ENCODE measurements around the gene ZSWIM7.

DNA sequence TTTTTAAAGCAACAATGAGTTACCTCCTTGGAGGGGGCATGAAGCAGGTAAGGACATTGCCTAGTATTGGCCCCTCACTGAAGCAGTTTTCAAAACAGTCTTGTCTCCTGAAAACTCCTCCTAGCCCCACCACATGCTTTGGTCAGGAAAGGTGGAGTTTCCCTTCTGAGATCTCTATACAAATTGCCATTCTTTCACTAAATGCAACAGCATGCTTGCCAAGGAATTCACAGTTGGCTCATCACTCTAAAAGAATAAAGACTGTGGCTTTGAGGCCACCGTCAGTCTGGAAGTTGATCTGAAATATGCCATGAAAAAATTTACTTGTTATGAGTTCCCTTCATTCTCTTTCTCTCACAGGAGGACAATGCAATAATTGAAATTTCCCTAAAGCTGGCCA, 4.3 kb upstream of the ZSWIM7 start:
- TF ChIP-seq, protein P1, sequence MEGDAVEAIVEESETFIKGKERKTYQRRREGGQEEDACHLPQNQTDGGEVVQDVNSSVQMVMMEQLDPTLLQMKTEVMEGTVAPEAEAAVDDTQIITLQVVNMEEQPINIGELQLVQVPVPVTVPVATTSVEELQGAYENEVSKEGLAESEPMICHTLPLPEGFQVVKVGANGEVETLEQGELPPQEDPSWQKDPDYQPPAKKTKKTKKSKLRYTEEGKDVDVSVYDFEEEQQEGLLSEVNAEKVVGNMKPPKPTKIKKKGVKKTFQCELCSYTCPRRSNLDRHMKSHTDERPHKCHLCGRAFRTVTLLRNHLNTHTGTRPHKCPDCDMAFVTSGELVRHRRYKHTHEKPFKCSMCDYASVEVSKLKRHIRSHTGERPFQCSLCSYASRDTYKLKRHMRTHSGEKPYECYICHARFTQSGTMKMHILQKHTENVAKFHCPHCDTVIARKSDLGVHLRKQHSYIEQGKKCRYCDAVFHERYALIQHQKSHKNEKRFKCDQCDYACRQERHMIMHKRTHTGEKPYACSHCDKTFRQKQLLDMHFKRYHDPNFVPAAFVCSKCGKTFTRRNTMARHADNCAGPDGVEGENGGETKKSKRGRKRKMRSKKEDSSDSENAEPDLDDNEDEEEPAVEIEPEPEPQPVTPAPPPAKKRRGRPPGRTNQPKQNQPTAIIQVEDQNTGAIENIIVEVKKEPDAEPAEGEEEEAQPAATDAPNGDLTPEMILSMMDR (IDR thresholded peaks at IDR 0.05) = no peak
- no peak for TF ChIP-seq EZH2 (IDR thresholded peaks at IDR 0.05)
